ENCODE results near the gene SPOCD1.

DNA sequence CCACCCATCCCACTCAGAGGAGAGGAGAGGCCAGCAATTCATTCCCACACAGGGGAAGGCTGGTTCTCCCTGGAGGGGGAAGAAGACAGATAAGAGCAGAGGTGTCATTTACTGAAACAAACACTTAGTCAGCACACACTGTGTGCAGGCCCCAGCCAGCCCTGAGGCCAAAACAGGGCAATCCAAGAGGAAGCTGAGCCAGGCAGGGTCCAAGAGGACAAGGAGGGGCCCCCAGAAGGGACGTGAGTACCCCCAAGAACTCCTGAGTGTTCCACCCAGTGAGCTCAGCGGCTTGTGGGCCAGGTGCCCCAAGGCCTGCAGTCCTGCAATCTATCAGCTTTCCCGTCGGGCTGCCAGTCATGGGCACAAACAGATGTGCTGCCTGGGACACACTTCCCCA lies 67.5 kb downstream of the SPOCD1 start:
- TF ChIP-seq POLR2A (IDR thresholded peaks at IDR 0.05; ENCODE audit: low read depth, low read length) (no peak), MXI1 (IDR thresholded peaks at IDR 0.05; ENCODE audit: borderline replicate concordance, low read depth, low read length) (no peak), RAD21 (IDR thresholded peaks at IDR 0.05; ENCODE audit: low read length) (no peak), CHD1 (IDR thresholded peaks at IDR 0.05; ENCODE audit: low read depth, low read length) (no peak), MAFK (IDR thresholded peaks at IDR 0.05; ENCODE audit: low read depth, low read length) (peak; percentile 43), CEBPB (IDR thresholded peaks at IDR 0.05; ENCODE audit: low read depth, low read length) (no peak), SMC3 (IDR thresholded peaks at IDR 0.05; ENCODE audit: low read depth, low read length) (no peak), MAZ (IDR thresholded peaks at IDR 0.05; ENCODE audit: borderline replicate concordance, low read depth, low read length) (0 out of 2 replicates have a peak, but pooled peaks have one; percentile 9), BHLHE40 (IDR thresholded peaks at IDR 0.05; ENCODE audit: low read depth, low read length) (no peak), RCOR1 (IDR thresholded peaks at IDR 0.05; ENCODE audit: insufficient replicate concordance, low read length) (no peak), RFX5 (IDR thresholded peaks at IDR 0.05; ENCODE audit: low read depth, low read length) (no peak)
- TF ChIP-seq, protein P1, sequence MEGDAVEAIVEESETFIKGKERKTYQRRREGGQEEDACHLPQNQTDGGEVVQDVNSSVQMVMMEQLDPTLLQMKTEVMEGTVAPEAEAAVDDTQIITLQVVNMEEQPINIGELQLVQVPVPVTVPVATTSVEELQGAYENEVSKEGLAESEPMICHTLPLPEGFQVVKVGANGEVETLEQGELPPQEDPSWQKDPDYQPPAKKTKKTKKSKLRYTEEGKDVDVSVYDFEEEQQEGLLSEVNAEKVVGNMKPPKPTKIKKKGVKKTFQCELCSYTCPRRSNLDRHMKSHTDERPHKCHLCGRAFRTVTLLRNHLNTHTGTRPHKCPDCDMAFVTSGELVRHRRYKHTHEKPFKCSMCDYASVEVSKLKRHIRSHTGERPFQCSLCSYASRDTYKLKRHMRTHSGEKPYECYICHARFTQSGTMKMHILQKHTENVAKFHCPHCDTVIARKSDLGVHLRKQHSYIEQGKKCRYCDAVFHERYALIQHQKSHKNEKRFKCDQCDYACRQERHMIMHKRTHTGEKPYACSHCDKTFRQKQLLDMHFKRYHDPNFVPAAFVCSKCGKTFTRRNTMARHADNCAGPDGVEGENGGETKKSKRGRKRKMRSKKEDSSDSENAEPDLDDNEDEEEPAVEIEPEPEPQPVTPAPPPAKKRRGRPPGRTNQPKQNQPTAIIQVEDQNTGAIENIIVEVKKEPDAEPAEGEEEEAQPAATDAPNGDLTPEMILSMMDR (conservative IDR thresholded peaks at IDR 0.05; ENCODE audit: low read depth, low read length): no peak
- TF ChIP-seq, protein P2, sequence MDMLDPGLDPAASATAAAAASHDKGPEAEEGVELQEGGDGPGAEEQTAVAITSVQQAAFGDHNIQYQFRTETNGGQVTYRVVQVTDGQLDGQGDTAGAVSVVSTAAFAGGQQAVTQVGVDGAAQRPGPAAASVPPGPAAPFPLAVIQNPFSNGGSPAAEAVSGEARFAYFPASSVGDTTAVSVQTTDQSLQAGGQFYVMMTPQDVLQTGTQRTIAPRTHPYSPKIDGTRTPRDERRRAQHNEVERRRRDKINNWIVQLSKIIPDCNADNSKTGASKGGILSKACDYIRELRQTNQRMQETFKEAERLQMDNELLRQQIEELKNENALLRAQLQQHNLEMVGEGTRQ (IDR thresholded peaks at IDR 0.05; ENCODE audit: low read depth, low read length): no peak
